Neural crest cell (in vitro differentiated cells): ENCODE results near the gene PGAP1. TPM values are rescaled to one million over a fixed set of nuclear protein-coding genes. Genes with fewer than 3 reads are reported as not detected.

Source experiments
- DNase-seq: peaks from one replicate; pipeline ENCODE4 v3.0.0; 2021; ENCODE audit warnings: low read depth, mixed read lengths, low spot score
- H3K27ac Mint-ChIP-seq: one replicate; pipeline ENCODE4 v1.8.0; 2021; ENCODE audit warnings: mild to moderate bottlenecking, mixed read lengths; ENCODE audit not compliant: unreplicated experiment
- H3K27me3 Mint-ChIP-seq: 2 replicates; pipeline ENCODE4 v1.8.0; 2021; ENCODE audit warnings: low read depth, mild to moderate bottlenecking, mixed read lengths
- H3K36me3 Mint-ChIP-seq: 2 replicates; pipeline ENCODE4 v1.8.0; 2021; ENCODE audit warnings: low read depth, mild to moderate bottlenecking, mixed read lengths
- H3K4me1 Mint-ChIP-seq: 2 replicates; pipeline ENCODE4 v1.8.0; 2021; ENCODE audit warnings: mixed read lengths
- H3K4me3 Mint-ChIP-seq: one replicate; pipeline ENCODE4 v1.8.0; 2021; ENCODE audit warnings: mild to moderate bottlenecking, mixed read lengths
- H3K9me3 Mint-ChIP-seq: 2 replicates; pipeline ENCODE4 v1.8.0; 2021; ENCODE audit warnings: mixed read lengths
- total RNA-seq: library from RNA; stranded (reverse); gene quantifications from 2 replicates; pipeline ENCODE4 v1.2.1, GENCODE V29; 2021
- TF ChIP-seq, protein P1 (sequence below): fragments of 200-600 bp; sonication (generic); conservative IDR thresholded peaks from 2 replicates; pipeline ENCODE4 v1.5.0; 2021; ENCODE audit warnings: antibody characterized with exemption, mild to moderate bottlenecking

PGAP1 gene
- total RNA-seq, 1 donor from 2014 or later, result 48.2 TPM

DNA sequence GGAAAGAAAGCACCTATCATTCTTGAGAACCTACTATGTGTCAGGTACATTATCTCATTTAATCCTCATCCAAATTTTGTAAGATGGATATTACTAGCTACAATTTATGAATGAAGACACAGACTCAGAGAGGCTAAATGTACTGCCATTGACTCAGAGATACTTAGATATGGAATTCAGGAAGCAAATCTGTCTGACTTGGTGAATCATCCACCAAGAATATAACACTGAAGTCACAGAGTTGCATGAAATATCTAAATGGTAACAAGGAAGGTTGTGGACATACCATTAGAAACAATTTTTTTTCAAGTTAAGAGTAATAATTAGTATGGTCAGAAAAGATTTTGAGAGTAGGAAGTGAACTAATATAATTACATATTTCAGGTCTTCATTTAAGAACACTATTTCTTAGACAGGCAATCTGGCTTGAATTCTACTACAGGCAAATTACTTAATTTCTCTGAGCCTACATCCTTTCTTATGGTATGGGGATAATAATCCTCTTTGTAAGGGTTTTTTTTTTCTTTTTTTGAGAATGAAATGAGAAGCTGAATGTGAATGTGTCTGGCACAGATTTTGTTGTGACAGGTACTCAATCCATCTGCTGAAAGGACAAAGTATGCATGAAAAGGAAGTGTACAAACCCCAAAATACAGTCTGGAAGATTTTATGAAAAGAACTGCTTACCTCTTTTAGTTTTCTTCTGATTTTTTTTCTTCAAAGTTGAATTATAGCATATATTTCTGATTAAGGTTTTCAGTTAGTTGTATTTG lies 102.6 kb downstream of the PGAP1 start:
- Mint-ChIP-seq H3K36me3 (no peaks in the 10 kb centered on the region), H3K4me3 (no peak overlapping the region), H3K4me1 (peaks cover 23% of the 10 kb centered on the region), H3K9me3 (no peaks in the 10 kb centered on the region), H3K27me3 (no peaks in the 10 kb centered on the region), H3K27ac (peak overlapping the region; percentile 13)
- TF ChIP-seq, protein P1, sequence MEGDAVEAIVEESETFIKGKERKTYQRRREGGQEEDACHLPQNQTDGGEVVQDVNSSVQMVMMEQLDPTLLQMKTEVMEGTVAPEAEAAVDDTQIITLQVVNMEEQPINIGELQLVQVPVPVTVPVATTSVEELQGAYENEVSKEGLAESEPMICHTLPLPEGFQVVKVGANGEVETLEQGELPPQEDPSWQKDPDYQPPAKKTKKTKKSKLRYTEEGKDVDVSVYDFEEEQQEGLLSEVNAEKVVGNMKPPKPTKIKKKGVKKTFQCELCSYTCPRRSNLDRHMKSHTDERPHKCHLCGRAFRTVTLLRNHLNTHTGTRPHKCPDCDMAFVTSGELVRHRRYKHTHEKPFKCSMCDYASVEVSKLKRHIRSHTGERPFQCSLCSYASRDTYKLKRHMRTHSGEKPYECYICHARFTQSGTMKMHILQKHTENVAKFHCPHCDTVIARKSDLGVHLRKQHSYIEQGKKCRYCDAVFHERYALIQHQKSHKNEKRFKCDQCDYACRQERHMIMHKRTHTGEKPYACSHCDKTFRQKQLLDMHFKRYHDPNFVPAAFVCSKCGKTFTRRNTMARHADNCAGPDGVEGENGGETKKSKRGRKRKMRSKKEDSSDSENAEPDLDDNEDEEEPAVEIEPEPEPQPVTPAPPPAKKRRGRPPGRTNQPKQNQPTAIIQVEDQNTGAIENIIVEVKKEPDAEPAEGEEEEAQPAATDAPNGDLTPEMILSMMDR, result no peak
- DNase-seq, result no peak

DNA sequence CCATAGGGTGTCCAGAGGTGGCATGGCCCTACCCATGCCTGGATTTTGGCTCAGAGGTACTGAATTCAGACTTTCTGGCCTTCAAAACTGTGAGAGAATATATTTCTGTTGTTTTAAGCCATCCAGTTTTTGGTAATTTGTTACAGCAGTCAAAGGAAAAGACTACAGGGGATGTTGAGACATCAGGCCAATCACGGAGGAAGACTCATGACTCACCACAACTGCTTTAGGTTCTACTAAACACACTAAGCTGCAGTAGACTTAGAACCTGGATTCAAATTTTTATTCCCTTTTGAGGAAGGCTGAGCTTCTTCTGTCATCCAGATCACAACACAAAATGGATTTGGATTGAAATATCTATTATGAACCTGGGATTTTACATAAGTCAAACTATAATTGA lies 105.3 kb downstream of the PGAP1 start:
- H3K27ac Mint-ChIP-seq, result no peak overlapping the region
- TF ChIP-seq, protein P1, result no peak
- no peak overlapping the region for H3K4me3 Mint-ChIP-seq
- peaks cover 8% of the 10 kb centered on the region for H3K9me3 Mint-ChIP-seq
- peaks cover 4% of the 10 kb centered on the region for H3K36me3 Mint-ChIP-seq
- DNase-seq, result no peak
- peaks cover 9% of the 10 kb centered on the region for H3K4me1 Mint-ChIP-seq
- H3K27me3 Mint-ChIP-seq, result peaks cover 2% of the 10 kb centered on the region

DNA sequence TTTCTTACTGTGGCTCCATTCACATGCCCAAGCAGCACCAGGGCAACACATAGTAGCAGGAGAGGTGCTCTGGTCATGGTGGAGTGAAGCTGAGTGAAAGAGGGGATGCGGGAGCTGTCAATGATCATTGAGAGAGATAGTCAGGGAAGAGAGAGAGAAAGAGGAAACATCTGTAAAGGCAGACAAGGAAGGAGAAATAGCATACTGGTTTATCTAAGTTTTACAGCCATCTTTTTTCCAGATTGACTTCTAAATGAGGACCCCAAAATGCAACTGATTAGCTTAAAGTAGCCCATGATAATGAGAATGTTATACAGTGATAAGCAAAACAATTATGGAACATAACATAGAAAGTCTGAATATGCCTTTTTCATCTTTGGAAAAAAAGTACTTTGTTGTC lies 117.2 kb downstream of the PGAP1 start, which contains the start of gene C2orf66:
TSS of gene C2orf66 (minus strand) at position 96 of the 400 bp plus-strand sequence. CDS start at position 77, 19 bp downstream.
- TF ChIP-seq, protein P1, result no peak
- DNase-seq, result no peak
- no peak within 1 kb of the TSS for H3K27ac Mint-ChIP-seq
- no peaks in the 10 kb centered on the region for H3K36me3 Mint-ChIP-seq
- no peak within 1 kb of the TSS for H3K4me3 Mint-ChIP-seq
- H3K27me3 Mint-ChIP-seq, result peaks cover 35% of the 10 kb centered on the region
- peaks cover 4% of the 10 kb centered on the region for H3K9me3 Mint-ChIP-seq
- peaks cover 7% of the 10 kb centered on the region for H3K4me1 Mint-ChIP-seq

DNA sequence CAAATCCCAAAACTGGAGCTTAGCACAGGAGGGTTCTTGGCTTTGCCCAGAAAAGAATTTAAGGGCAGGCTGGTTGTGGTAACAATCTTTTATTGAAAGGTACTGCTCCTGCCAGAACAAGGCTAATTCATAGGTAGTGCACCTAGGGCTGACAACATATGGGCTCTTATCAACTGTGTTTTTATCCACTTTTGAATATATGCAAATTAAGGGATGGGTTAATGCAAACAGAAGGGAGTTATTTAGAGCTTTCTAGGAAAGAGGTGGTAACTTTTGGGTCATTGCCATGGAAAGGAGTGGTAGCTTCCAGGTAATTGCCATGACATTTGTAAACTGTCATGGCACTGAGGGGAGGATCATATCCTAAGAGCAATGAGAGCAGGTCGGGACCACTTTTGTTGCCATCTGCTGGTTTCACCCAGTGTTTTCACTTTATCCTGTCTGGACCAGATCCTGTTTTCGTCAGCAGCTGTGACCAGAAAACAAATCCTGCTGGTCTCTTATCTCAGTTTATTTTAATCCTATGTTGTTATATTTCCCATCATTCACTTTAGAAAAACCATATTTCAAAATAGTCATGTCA lies 118.3 kb downstream of the PGAP1 start:
- Mint-ChIP-seq H3K4me3 (no peak overlapping the region), H3K4me1 (peaks cover 10% of the 10 kb centered on the region), H3K27me3 (peaks cover 30% of the 10 kb centered on the region), H3K36me3 (no peaks in the 10 kb centered on the region), H3K27ac (no peak overlapping the region), H3K9me3 (no peaks in the 10 kb centered on the region)
- DNase-seq, result no peak
- TF ChIP-seq, protein P1, result no peak

DNA sequence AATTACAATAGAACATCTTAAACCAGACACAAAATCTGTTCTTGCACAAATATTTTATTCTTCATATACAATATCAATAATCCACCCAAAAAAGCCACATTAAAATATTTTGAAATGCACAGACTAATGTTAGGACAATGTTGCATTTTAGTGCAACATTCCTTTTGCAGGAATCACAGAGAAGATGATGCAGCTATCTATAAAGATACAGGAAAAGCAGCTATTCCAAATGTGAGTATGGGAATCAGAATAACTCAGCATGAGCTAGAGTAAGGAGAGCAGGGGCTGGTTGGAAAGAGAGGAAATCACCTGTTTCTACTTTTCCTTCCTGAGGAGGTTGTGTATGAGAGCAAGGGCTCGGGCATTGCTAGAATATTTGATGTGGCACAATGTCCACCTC lies 122.1 kb downstream of the PGAP1 start:
- TF ChIP-seq, protein P1, result no peak
- Mint-ChIP-seq H3K27ac (no peak overlapping the region), H3K9me3 (peaks cover 2% of the 10 kb centered on the region), H3K27me3 (peaks cover 20% of the 10 kb centered on the region), H3K4me1 (peaks cover 26% of the 10 kb centered on the region), H3K4me3 (no peak overlapping the region), H3K36me3 (peaks cover 2% of the 10 kb centered on the region)
- DNase-seq, result no peak
